H1 (cell line): ENCODE data around the gene EFHC1. TPM values are rescaled to one million over a fixed set of nuclear protein-coding genes. Genes with fewer than 3 reads are reported as not detected.

ENCODE experiments used
- CTCF ChIA-PET: fragments of 300-600 bp; sonication (Branson Sonifier 250); formaldehyde crosslinking; loops from one replicate; lab custom pipeline; 2021; ENCODE audit not compliant: partially characterized antibody; lab: Charles Lee
- POLR2A ChIA-PET: fragments of 300-600 bp; sonication (Branson Sonifier 250); formaldehyde crosslinking; loops from one replicate; lab custom pipeline; 2021; ENCODE audit warnings: inconsistent platforms; ENCODE audit not compliant: partially characterized antibody; lab: Charles Lee
- DNase-seq, 2 experiments: peaks; one replicate each; pipeline versions ENCODE4 v3.0.0 to v3.0.0-alpha.2; 2010 to 2022; ENCODE audit warnings: low spot score in 2 of 2, low read depth in 1 of 2, mixed read lengths in 1 of 2
- FAIRE-seq: peaks from 2 replicates; lab custom pipeline; 2011; peaks lifted over from hg19 to GRCh38; lab: Jason Lieb, UNC
- H2AFZ ChIP-seq: 2 replicates; pipeline ENCODE4 v1.8.1; 2012; ENCODE audit warnings: low read length, inconsistent platforms
- H2AK5ac ChIP-seq: 2 replicates; pipeline ENCODE4 v1.6.1; 2013; ENCODE audit warnings: low read depth, low read length
- H2BK120ac ChIP-seq: replicated peaks from 2 replicates; pipeline ENCODE3; 2013; ENCODE audit warnings: low read depth, low read length, inconsistent platforms
- H2BK12ac ChIP-seq: 2 replicates; pipeline ENCODE4 v1.6.1; 2013; ENCODE audit warnings: low read depth, low read length
- H2BK15ac ChIP-seq: 2 replicates; pipeline ENCODE4 v1.6.1; 2013; ENCODE audit warnings: low read length
- H2BK20ac ChIP-seq: 2 replicates; pipeline ENCODE4 v1.6.1; 2013; ENCODE audit warnings: low read length
- H2BK5ac ChIP-seq: 2 replicates; pipeline ENCODE4 v1.6.1; 2013; ENCODE audit warnings: low read depth, low read length
- H3K14ac ChIP-seq: 2 replicates; pipeline ENCODE4 v1.6.1; 2013; ENCODE audit warnings: inconsistent platforms; ENCODE audit not compliant: insufficient read length
- H3K18ac ChIP-seq: 2 replicates; pipeline ENCODE4 v1.6.1; 2013; ENCODE audit warnings: low read length; ENCODE audit errors: extremely low read depth
- H3K23ac ChIP-seq: 2 replicates; pipeline ENCODE4 v1.6.1; 2013; ENCODE audit warnings: inconsistent platforms; ENCODE audit not compliant: insufficient read length
- H3K23me2 ChIP-seq: 2 replicates; pipeline ENCODE4 v1.6.1; 2013; ENCODE audit warnings: low read depth, low read length
- H3K27ac ChIP-seq: 2 replicates; pipeline ENCODE4 v1.6.1; 2011; ENCODE audit warnings: low read depth, low read length, inconsistent platforms
- H3K27me3 ChIP-seq, 4 experiments: replicated peaks in 1 of 4; 1 replicate in 1 of 4; 2 replicates in 3 of 4; pipeline versions ENCODE4 v1.6.1 to v1.8.1; 2011 to 2013; ENCODE audit warnings: low read length in 3 of 4, mild to moderate bottlenecking in 3 of 4, inconsistent platforms in 2 of 4, mixed read lengths in 2 of 4, moderate library complexity in 1 of 4; ENCODE audit not compliant: control insufficient read depth in 3 of 4, insufficient read depth in 3 of 4; ENCODE audit errors: extremely low read depth in 1 of 4
- H3K36me3 ChIP-seq, 4 experiments: 2 replicates each; pipeline versions ENCODE4 v1.6.1 to v1.8.1; 2011 to 2013; ENCODE audit warnings: mild to moderate bottlenecking in 4 of 4, low read length in 3 of 4, moderate library complexity in 2 of 4, control low read depth in 1 of 4, inconsistent platforms in 1 of 4; ENCODE audit not compliant: insufficient read depth in 4 of 4, control insufficient read depth in 2 of 4
- H3K4ac ChIP-seq: replicated peaks from 2 replicates; pipeline ENCODE3; 2013; ENCODE audit warnings: low read length, low read depth, mixed read lengths, inconsistent platforms; ENCODE audit not compliant: insufficient read length
- H3K4me1 ChIP-seq, 4 experiments: replicated peaks in 1 of 4; 1 replicate in 1 of 4; 2 replicates in 3 of 4; pipeline versions ENCODE4 v1.6.1 to v1.8.1; 2011 to 2013; ENCODE audit warnings: low read length in 3 of 4, inconsistent platforms in 2 of 4, mixed read lengths in 1 of 4; ENCODE audit not compliant: insufficient read depth in 4 of 4, control insufficient read depth in 3 of 4
- H3K4me2 ChIP-seq, 2 experiments: 2 replicates each; pipeline versions ENCODE4 v1.6.1 to v1.8.1; 2011 to 2013; ENCODE audit warnings: low read depth in 2 of 2, low read length in 2 of 2, control low read depth in 1 of 2, inconsistent platforms in 1 of 2, mild to moderate bottlenecking in 1 of 2; ENCODE audit not compliant: insufficient read depth in 1 of 2
- H3K4me3 ChIP-seq, 4 experiments: fragments of 200-600, 300-600 bp in 1 of 4; sonication (generic), shearing (Covaris generic), sonication (Bioruptor Twin) in 1 of 4; 2 replicates each; pipeline versions ENCODE4 v1.5.1 to v1.8.1; 2011 to 2016; ENCODE audit warnings: low read length in 4 of 4, low read depth in 3 of 4, control low read depth in 2 of 4, inconsistent platforms in 2 of 4, mild to moderate bottlenecking in 2 of 4, mixed read lengths in 1 of 4, moderate library complexity in 1 of 4; ENCODE audit not compliant: insufficient read depth in 2 of 4; ENCODE audit errors: extremely low read depth in 1 of 4
- H3K56ac ChIP-seq: replicated peaks from 2 replicates; pipeline ENCODE3; 2013; ENCODE audit warnings: low read depth, mild to moderate bottlenecking, mixed read lengths, low read length, inconsistent platforms; ENCODE audit not compliant: insufficient read length
- H3K79me1 ChIP-seq: 2 replicates; pipeline ENCODE4 v1.6.1; 2013; ENCODE audit warnings: low read depth, low read length, control low read depth
- H3K79me2 ChIP-seq, 2 experiments: 2 replicates each; pipeline versions ENCODE4 v1.6.1 to v1.8.1; 2012 to 2013; ENCODE audit warnings: low read length in 2 of 2, mild to moderate bottlenecking in 2 of 2, inconsistent platforms in 1 of 2; ENCODE audit not compliant: insufficient read depth in 2 of 2, control insufficient read depth in 1 of 2
- H3K9ac ChIP-seq, 4 experiments: replicated peaks in 1 of 4; 1 replicate in 1 of 4; 2 replicates in 3 of 4; pipeline versions ENCODE4 v1.6.1 to v1.8.1; 2011 to 2013; ENCODE audit warnings: low read depth in 3 of 4, low read length in 3 of 4, control low read depth in 2 of 4, mild to moderate bottlenecking in 2 of 4, moderate library complexity in 2 of 4, inconsistent platforms in 1 of 4; ENCODE audit errors: extremely low read depth in 1 of 4
- H3K9me3 ChIP-seq, 2 experiments: 2 replicates each; pipeline versions ENCODE4 v1.6.1 to v1.8.1; 2012 to 2013; ENCODE audit warnings: mild to moderate bottlenecking in 2 of 2, moderate library complexity in 2 of 2, control low read depth in 1 of 2, inconsistent platforms in 1 of 2, low read depth in 1 of 2, low read length in 1 of 2, mixed read lengths in 1 of 2; ENCODE audit not compliant: insufficient read depth in 2 of 2
- H4K20me1 ChIP-seq, 2 experiments: replicated peaks in 1 of 2; 2 replicates each; pipeline versions ENCODE3 to v1.8.1; 2011 to 2013; ENCODE audit warnings: inconsistent platforms in 2 of 2, low read length in 2 of 2, mild to moderate bottlenecking in 1 of 2; ENCODE audit not compliant: insufficient read depth in 2 of 2, control insufficient read depth in 1 of 2
- H4K5ac ChIP-seq: 2 replicates; pipeline ENCODE4 v1.6.1; 2013; ENCODE audit warnings: low read length, low read depth, mixed read lengths, inconsistent platforms; ENCODE audit not compliant: insufficient read length
- H4K8ac ChIP-seq: 2 replicates; pipeline ENCODE4 v1.8.0; 2013; ENCODE audit warnings: mild to moderate bottlenecking, moderate library complexity, low read length, inconsistent platforms; ENCODE audit not compliant: insufficient read depth; ENCODE audit errors: extremely low read depth
- H4K91ac ChIP-seq: replicated peaks from 2 replicates; pipeline ENCODE3; 2013; ENCODE audit warnings: low read length, mixed read lengths, inconsistent platforms; ENCODE audit not compliant: insufficient read length
- ATF2 ChIP-seq: IDR thresholded peaks from 2 replicates; pipeline ENCODE4 v1.6.1; 2012; ENCODE audit warnings: low read length, inconsistent platforms
- CREB1 ChIP-seq: IDR thresholded peaks from 2 replicates; pipeline ENCODE4 v1.6.1; 2012; ENCODE audit warnings: inconsistent platforms
- E2F6 ChIP-seq: IDR thresholded peaks from 2 replicates; pipeline ENCODE4 v1.6.1; 2012; ENCODE audit warnings: inconsistent platforms
- FOSL1 ChIP-seq: IDR thresholded peaks from 2 replicates; pipeline ENCODE4 v1.6.1; 2011; ENCODE audit warnings: mild to moderate bottlenecking, low read depth, low read length, moderate library complexity; ENCODE audit not compliant: insufficient read depth
- HDAC6 ChIP-seq: IDR thresholded peaks from one replicate; pipeline ENCODE4 v1.7.1; 2012; ENCODE audit warnings: low read depth, mild to moderate bottlenecking, inconsistent platforms, low read length, moderate library complexity
- JUND ChIP-seq: IDR thresholded peaks from 2 replicates; pipeline ENCODE4 v1.6.1; 2011; ENCODE audit warnings: mild to moderate bottlenecking, improper control_type of control experiment, low read length
- KDM4A ChIP-seq: IDR thresholded peaks from one replicate; pipeline ENCODE4 v1.7.1; 2012; ENCODE audit warnings: low read depth, mild to moderate bottlenecking, moderate library complexity, low read length, inconsistent platforms; ENCODE audit not compliant: severe bottlenecking
- RAD21 ChIP-seq, 2 experiments: IDR thresholded peaks in 1 of 2; conservative IDR thresholded peaks in 1 of 2; 2 replicates each; pipeline ENCODE4 v1.6.1; 2011; ENCODE audit warnings: low read depth in 2 of 2, low read length in 2 of 2, improper control_type of control experiment in 1 of 2, inconsistent platforms in 1 of 2, mild to moderate bottlenecking in 1 of 2, moderate library complexity in 1 of 2
- RFX5 ChIP-seq: IDR thresholded peaks from 2 replicates; pipeline ENCODE4 v1.6.1; 2011; ENCODE audit warnings: low read depth, low read length, improper control_type of control experiment, borderline replicate concordance
- SUZ12 ChIP-seq: fragments of 200-600 bp; sonication (generic); IDR thresholded peaks from 2 replicates; pipeline ENCODE4 v1.6.1; 2012; ENCODE audit warnings: mild to moderate bottlenecking, inconsistent platforms, low read length, moderate library complexity, mixed read lengths
- TCF12 ChIP-seq: IDR thresholded peaks from 2 replicates; pipeline ENCODE4 v1.6.1; 2011; ENCODE audit warnings: low read depth, mild to moderate bottlenecking, low read length
- WGBS, 2 experiments: shearing (Covaris generic) in 1 of 2; methylation state at CpG; one replicate each; pipeline versions ENCODE4 v1.1.6 to v1.1.7; 2013 to 2015; ENCODE audit warnings: low lambda C conversion rate in 2 of 2, mixed read lengths in 2 of 2, inconsistent platforms in 1 of 2, low coverage in 1 of 2, missing lambda C conversion rate in 1 of 2; ENCODE audit not compliant: insufficient replicate concordance in 2 of 2, insufficient coverage in 1 of 2, insufficient read length in 1 of 2; ENCODE audit errors: extremely low coverage in 1 of 2, missing lambda C conversion rate in 1 of 2; 5-methylcytosine and 5-hydroxymethylcytosine counted together
- polyA plus RNA-seq, 7 experiments: library from polyadenylated mRNA; depleted of rRNA in 3 of 7; stranded (reverse) in 5 of 7; unstranded in 2 of 7; fragments of >200 nt in 5 of 7; fragments of 200-250 nt in 2 of 7; gene quantifications; 1 replicate in 5 of 7; 2 replicates in 1 of 7; 4 replicates in 1 of 7; pipeline versions ENCODE4 v1.2.1 to v1.2.3, GENCODE V29; 2011 to 2013; ENCODE audit warnings: missing spikeins in 2 of 7, mixed read lengths in 2 of 7
- total RNA-seq: library from RNA; stranded (reverse); fragmentation: NEBNext Ultra II Directional; extraction: Animal tissue kit (Norgen Biotek cat#: 25700); gene quantifications from 2 replicates; pipeline ENCODE4 v1.2.1, GENCODE V29; 2021

The EFHC1 gene
- total and polyA plus RNA-seq, 2 of the 8 experiments (the other 6 are each of a cell fraction or from before 2014, with no cell fraction given) = 10.5 to 16.4 TPM

- no peak overlapping the region for H4K8ac ChIP-seq
- H3K4me2 ChIP-seq = no peak overlapping the region
- no peak overlapping the region for H2AFZ ChIP-seq
- no peaks in the 10 kb centered on the region for H3K23me2 ChIP-seq
- H3K4me1 ChIP-seq = peaks cover 2 to 8% (median 6%) of the 10 kb centered on the region in 4 experiments; a peak in 5 of 7 replicates
- H2AK5ac ChIP-seq = no peak overlapping the region
- ChIA-PET CTCF (interaction anchor here (1.0 to 7.7 kb wide), 4 partner anchors 11 to 114 kb away, joined by 3 to 49 read pairs (median 10); no protein-coding TSS in a partner anchor), POLR2A (no interaction called here)
- no peaks in the 10 kb centered on the region for H3K9me3 ChIP-seq
- WGBS, 2 experiments = 85% methylated on average over 3 of the region's 3 CpGs; no CpG with 5 or more reads in 1 of the 2 experiments
- H2BK120ac ChIP-seq = no peak overlapping the region
- no peaks in the 10 kb centered on the region for H4K20me1 ChIP-seq
- no peak overlapping the region for H3K4ac ChIP-seq
- H3K56ac ChIP-seq = no peak overlapping the region
- 0 out of 2 replicates have a peak, but pooled peaks cover 2% of the 10 kb centered on the region for H3K79me1 ChIP-seq
- H3K23ac ChIP-seq = no peak overlapping the region
- H3K18ac ChIP-seq = no peak overlapping the region
- H2BK15ac ChIP-seq = no peak overlapping the region
- H2BK5ac ChIP-seq = peak overlapping the region; percentile 32; the same call in 1 of the 2 replicates
- no peak overlapping the region for H3K27ac ChIP-seq
- DNase-seq = no peak
- H3K9ac ChIP-seq = no peak overlapping the region
- H3K79me2 ChIP-seq = peaks cover 0 to 4% of the 10 kb centered on the region in 2 experiments; a peak in 3 of 4 replicates
- no peak overlapping the region for H3K4me3 ChIP-seq
- no peak for FAIRE-seq
- no peak overlapping the region for H3K14ac ChIP-seq
- peaks cover 0 to 4% (median 2%) of the 10 kb centered on the region in 4 experiments; a peak in 1 of 8 replicates for H3K36me3 ChIP-seq
- no peak overlapping the region for H4K5ac ChIP-seq
- H3K27me3 ChIP-seq = no peaks in the 10 kb centered on the region
- H4K91ac ChIP-seq = no peak overlapping the region
- H2BK12ac ChIP-seq = no peak overlapping the region; the same call in 1 of the 2 replicates
- H2BK20ac ChIP-seq = no peak overlapping the region
- TF ChIP-seq RFX5 (no peak), KDM4A (no peak), RAD21 (IDR thresholded peaks at IDR 0.05 in 1 of 2, conservative IDR thresholded peaks at IDR 0.05 in 1 of 2; ENCODE audit: low read depth in 2 of 2, low read length in 2 of 2) (no peak), CREB1 (no peak), E2F6 (no peak), FOSL1 (no peak), TCF12 (no peak), ATF2 (no peak), JUND (no peak), HDAC6 (no peak), SUZ12 (no peak)
These were observed 114.8 kb downstream of the EFHC1 start for GRCh38 chr6:52534966-52535390.
